ELF-1 (cell line): ENCODE results near the gene TMEM132C.
A peak's percentile ranks its signal among the peaks of the same experiment; 100 is the strongest.

ENCODE experiments used
- DNase-seq: peaks from one replicate; pipeline ENCODE4 v3.0.0-alpha.2; 2016; ENCODE audit warnings: low read depth, low spot score

Gene TMEM132C

DNA sequence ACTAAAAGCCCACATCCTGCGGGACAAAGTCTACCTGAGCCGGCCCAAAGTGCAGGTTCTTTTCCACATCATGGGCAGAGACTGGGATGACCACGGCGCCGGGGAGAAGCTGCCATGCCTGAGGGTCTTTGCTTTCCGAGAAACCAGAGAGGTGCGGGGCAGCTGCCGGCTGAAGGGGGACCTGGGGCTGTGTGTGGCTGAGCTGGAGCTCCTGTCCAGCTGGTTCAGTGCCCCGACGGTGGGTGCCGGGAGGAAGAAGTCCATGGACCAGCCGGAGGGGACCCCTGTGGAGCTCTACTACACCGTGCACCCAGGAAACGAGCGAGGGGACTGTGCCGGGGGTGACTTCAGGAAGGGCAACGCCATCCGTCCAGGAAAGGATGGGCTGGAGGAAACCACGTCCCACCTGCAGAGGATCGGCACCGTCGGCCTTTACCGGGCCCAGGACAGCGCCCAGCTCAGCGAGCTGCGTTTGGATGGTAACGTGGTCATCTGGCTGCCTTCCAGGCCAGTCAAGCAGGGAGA, 148.1 kb downstream of the TMEM132C start:
- DNase-seq = no peak

DNA sequence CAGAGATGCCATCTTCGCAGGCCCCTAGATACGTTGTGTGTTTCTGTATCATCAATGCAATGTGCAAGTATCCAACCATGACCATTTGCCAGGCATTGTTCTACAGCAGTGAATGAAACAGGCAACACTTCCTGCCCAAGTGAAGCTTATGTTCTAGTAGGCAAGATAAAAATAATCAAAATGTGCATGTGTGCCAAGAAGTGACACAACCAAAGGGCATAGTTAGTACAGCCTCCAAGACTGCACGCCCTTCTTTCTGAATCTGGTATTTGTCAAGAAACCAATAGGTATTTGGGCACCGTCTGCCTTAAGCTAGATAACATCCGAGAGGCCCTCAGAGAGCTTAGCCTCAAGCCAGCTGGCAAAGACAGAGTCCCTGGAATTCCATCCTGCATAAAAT, 152.0 kb downstream of the TMEM132C start:
- DNase-seq = no peak

DNA sequence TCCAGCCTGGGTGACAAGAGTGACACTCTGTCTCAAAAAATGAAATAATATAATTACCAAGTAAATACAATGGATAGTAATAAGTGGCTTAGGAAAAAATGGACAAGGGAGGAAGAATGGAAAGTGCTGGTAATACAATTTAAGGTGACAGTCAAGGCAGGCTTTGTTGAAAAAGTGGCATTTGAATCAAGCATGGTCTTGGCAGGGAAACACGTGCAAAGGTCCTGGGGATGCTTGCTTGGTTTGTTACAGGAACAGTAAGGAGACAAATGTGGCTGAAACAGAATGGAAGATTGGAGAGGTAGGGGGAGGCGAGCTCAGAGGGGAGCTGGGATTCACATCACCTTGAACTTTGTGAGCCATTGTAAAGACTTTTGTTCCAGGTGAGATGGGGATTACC, 153.2 kb downstream of the TMEM132C start:
- DNase-seq = no peak

DNA sequence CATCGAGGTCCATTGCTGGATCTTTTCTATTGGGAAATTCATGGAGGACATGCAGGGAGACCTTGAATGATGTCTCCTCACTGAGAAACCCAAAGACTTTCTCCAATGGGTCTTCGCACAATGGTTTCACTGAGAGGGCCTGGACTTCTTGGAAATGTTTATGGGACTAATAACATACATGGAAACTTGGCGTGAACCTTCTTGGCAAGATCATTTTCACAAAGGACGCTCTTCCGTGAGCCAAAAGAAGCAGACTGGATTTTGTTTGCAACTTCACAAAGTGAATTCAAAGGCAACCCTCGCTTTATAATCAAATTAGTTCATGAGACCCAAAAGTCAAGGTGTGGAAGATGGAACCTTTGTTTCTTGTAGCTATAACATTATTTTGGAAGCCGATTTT, 154.4 kb downstream of the TMEM132C start:
- no peak for DNase-seq

DNA sequence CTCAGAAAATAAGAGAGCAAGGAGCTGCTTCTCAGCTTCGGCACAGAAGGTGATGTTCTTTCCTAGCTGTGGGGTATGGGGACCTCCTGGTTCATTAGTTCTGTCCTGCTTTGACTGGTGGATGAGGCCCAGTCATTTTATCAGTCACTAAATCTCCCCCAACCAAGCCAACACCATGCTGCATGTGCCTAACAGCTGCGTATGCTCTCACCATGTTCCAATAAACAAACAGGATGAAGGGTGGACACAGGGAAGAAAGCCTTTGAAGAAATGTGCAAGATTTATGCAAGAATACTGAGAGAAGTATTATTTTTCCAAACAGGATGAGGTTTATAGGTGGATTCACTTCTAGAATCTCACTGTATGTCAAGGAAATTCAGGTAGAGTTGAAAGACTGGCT, 156.2 kb downstream of the TMEM132C start:
- DNase-seq = no peak

DNA sequence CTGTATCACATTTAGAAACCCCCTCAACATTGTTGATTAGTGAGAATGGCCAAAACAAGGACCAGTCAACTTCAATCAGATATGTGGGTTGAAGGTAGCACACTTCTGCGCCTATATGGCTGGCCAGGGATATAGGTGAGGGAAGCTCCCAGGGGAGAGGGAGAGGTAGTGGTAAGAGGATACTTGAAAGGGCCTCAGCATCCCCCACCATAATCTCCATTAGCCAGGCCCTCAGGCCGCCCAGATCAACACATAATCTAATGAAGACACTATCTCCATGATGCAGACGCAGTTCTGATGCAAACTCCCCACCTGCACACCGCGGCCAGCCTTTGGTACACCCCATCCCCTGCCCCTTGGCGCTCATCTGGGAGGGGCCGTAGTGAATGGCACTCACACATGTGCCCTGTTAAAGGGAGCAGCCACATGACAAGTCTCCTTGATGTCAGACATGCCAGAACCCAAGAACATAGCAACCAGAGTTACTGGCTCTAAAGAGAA, 158.0 kb downstream of the TMEM132C start:
- no peak for DNase-seq

DNA sequence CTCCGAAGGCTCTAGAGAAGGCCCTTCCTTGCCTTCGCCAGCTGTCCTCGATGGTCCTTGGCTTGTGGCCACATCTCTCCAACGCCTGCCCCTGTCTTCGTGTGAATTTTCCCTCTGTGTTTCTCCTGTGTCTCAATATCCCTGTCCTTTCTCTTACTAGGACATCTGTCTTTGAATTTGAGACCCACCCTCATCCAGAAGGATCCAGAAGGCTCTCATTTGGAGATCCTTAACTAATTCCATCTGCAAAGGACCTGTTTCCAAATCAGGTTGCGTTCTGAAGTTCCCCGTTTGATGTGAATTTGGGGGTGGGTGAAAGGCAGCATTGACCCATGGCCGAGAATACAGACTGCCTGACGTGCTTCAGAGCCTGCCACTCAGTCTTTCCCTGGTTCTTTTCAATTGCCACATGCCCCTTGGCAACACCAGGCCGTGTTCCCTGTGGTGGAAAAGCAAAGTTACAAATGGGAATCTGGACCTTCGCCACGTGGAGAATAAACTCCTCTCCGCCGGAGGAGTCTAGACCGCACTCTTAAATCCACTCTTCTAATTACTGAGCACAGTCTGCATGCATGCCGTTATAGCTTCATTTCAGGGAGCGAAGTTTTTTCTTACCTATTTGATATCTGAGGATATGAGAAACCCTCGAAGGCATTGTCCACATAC, 158.8 kb downstream of the TMEM132C start:
- DNase-seq = no peak

DNA sequence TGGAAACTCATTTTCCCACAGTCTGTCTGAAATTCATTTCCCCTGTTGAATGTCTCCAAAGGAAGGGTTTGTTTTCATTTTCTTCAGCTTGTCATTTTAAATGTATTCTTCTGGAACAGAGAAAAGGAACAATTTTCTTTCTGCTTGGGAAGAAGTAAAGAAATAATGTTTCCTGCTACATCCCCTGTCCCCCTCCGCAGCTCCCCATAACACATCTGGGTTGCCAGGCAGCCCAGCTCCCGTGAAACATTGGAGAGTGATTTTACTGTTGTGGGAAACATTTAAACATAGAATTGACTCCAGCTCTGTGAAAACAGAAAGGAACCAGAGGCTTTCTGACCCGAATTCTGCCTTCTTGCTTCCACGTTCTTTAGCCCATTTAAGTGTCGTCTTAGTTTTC, 159.5 kb downstream of the TMEM132C start:
- no peak for DNase-seq

DNA sequence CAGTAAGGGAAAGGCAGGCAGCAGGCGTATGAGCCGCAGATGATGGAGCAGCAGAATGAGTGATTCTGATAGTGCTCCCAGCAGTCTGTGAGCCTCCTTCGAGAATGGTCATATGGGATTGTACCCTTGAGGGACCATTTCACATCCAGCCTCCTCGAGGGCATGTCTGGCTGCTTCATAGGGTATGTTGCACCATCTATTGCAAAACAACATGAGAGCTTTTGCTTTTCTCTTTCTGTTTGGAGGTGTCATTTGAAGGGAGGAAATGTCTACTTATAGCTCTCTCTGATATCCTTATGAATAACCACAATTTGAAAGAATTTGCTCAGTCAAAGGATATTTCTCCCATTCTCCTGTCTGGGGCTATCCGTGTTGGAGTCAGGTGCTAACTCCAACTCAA, 172.8 kb downstream of the TMEM132C start:
- DNase-seq = no peak

DNA sequence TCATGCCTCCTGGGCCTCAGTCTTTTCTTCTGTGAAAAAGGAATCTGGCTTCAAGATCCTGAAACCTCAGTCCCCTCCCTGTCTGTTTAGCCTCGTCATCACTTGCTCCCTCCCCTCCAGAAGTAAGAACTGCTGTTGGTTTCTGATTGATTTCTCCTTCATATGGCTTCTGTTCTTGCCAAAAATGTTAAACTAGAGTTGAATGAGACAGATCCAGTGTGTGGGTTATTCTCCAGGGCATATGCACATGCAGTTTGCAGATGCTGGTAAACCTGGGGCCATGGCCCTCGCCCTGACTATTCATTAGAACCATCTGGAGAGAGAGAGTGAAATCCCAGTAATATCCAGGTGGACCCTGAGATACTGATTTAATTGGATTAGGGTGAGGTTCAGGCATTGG, 175.1 kb downstream of the TMEM132C start:
- DNase-seq = no peak

DNA sequence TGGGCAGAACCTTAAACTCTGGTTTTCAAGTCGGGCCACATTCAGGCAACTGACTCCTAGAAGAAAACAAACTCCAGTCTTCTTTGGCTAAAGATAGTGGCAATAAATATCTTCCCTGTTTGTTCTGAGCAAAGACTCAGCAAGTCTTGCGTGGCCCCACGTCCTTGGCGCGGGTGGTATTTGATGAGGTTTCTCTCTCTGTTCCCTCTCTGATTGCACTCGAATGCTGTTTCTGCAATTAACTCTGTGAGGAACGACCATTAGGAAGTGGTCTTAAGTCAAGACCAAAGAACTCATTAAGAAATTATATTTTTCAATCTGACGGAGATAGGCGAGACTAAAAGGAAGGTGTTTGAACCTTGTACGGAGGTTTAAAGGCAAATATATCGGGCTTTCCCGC, 177.6 kb downstream of the TMEM132C start:
- no peak for DNase-seq

DNA sequence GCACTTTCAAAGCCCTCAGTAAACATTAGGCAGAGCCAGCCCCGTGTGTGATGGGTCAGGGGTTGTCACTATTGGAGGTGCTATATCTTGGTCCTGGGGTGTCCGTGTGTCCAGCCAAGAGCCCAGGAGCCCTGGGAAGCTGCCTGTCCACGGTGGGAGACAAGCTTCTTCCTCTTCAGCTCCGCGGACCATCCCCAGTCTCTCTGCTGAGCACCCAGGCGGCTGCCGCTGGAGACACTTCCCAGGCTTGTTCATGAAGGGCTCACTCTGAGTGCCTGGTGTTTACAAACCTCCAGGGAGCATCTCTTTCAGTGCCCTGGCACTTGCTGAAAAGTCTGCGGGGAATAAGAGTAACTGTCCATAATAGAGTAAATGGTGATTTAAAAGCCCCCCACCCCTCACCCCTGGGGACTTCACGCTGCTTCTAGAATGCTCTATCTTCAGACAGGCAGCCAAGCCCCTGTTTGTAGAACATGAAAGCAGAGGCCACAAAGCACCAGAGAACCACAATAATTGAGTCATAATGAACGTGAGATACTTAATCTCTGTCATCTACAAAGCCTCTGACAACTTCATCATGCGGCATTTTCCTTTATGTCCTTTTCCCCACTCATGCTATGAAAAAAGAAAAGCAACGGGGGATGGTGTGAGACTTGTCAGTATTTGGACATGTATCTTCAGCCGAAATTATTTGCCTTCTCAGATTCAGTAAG, 178.6 kb downstream of the TMEM132C start:
- no peak for DNase-seq

DNA sequence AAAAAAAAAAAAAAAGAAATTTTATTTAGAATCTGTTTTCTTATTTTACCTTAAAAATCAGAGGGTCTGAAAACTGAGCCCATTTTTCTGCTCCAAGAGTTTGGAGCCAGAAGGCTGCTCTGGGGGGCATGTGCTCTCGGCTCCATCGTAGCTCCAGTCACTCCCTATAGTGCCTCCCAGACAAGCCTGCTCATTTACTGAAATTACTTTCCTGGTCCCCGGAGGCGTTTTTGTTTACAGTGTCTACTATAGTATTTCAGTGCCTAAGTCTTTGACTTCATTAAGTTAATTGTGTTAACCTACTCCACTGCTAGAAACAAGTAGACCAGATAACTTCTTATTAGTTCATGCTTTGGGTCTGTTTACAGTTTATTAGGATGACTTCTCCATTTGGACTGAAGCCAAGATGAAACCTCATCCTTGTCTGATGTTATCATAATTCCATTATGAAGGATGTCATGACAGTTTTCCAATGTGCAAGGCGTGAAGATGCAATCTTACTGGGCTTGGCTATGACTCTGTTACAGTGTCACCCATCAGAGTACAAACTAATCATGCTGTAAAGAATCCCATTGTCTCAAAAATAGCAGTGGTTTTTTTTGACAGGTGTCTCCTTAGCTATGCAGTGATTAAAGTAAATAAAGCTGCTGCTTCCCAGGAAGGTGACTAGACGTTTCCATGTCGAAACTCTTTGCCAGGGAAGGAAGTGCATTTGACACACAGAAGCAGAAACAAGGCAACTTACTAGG, 182.3 kb downstream of the TMEM132C start:
- DNase-seq = no peak

DNA sequence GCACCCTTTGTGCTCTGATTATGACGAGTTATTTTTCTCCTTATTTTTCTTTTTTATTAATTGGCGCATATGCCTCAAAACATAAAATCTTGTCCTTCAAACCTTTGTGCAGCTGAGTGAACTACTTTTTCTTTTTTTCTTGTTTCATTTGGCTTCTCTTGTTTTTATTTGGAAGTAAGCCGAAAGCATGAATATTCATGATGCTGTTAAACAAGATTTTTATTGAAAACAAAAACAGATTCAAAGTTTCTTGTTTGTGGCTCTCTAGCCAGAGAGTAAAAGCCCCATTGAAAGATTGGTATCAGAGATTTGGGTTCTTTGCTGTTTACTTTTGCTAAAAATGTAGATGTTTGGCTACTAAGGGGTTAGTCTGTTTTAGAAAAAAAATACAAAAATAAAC, 183.8 kb downstream of the TMEM132C start:
- no peak for DNase-seq

DNA sequence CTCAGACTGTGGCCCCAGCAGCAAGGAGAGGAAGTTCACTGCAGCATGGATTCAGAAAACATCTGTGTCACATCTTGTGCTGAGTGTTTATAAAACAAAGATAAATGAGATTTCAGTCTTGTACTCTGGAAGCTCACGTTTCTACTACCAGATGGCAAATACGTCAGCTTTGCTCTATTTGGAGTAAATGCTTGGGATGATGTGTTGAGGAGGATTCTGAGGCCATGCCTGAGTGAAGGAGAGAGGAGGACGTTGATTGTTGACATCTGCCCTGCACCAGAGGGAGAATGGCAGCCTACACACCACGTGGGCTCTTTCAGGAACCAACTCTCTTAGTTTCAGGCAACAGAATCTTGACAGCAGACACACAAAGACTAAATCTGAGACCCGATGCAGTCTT, 188.9 kb downstream of the TMEM132C start:
- no peak for DNase-seq

DNA sequence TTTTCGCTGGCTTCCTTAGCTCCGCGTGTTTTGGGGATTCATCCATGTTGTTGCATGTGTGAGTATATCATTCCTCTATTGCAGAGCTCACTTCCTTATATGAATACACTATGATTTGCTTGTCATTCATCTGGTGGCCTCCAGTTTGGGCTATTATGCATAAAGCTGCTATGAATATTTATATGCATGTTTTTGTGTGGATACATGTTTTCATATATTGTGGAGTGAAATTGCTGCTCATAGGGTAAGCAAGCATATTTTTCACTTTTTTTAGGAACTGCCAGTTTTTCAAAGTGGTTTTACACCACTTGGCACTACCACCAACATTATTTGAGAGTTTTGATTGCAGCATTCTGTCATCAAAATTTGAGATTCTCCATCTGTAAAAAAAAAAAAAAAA, 190.0 kb downstream of the TMEM132C start:
- DNase-seq = no peak

DNA sequence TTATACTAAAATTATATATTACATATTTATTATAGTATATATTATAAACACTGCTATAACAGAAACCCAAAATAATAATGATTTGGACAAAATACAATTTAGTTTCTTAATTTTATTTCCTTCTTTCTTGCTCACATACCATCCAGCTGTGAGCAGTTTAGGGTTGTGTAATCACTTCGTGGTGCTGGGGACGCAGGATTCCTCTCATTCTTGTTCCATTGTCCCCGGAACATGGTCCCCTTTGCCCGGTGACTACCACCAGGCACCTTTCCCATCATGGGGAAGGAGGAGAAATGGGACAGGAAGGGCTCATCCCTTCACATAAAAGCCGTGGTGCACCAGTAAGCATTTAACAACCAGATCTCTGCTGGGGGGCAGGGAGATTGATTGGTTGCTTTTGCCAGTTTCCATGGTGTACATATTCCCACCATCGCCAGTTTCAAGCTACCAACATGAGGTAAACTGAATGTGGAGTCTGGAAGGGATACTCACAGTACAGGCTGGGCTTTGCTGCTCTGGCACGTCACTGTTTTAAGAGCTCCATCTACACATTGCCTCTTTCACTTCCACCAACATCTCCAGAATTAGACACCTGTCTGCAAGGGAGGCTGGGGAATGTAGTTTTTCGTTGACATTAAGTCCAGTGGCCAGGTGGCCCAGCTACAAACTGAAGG, 191.5 kb downstream of the TMEM132C start:
- DNase-seq = peak; percentile 13

DNA sequence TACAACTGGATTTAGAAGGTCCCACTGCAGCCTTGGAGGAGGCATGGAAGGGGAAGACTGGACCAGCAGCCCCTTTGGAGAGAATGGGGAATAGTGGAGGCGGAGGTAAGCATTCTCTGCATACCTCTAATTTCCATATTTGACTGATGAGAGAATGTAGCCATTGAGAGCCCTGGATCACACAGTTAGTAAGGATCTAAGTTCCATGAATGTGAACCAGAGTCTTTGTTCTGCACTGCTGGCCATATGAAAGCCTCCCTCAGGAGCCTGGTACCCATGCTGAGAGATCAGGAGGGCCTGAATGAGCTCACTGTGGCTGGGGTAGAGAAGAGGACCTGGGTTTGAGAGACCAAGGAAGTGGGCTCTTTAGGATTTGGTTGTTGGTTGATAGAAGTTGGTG, 192.1 kb downstream of the TMEM132C start:
- peak; percentile 20 for DNase-seq

DNA sequence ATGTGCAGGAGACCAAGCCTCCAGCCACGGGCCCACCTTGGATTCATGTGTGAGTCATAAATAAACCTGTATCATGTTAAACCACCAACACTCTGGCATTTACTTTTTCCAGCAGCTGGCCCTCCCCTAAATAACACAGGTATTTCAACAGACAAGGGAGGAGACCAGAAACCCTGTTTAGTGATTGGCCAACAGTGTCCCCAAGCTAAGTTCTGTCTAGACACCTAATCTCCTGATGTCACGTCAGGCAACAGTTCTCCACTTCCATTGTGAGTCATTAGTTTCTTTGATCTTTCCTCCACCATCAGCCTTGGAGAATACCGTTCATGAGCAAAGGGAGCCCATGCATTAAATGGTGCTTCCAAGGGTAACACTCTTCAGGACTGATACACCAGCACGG, 196.9 kb downstream of the TMEM132C start:
- no peak for DNase-seq

DNA sequence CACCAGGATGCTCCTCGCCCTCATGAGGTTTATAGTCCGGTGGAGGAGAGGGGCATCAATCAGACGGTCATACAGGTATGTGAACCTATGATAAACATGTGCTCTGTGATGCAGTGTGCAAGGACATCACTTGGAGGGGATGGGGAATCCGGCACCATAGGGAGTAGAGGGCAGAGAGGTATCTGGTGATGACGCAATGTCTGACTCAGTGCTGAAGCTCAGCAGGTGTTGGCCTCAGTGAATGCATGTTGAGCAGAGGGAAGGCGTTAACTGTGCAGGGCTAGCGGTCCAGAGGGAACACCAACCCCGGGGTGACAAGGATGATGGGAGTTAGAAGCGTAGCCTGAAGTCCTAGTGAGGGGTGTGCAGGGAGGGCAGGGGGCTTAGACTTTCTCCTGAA, 200.9 kb downstream of the TMEM132C start:
- no peak for DNase-seq

DNA sequence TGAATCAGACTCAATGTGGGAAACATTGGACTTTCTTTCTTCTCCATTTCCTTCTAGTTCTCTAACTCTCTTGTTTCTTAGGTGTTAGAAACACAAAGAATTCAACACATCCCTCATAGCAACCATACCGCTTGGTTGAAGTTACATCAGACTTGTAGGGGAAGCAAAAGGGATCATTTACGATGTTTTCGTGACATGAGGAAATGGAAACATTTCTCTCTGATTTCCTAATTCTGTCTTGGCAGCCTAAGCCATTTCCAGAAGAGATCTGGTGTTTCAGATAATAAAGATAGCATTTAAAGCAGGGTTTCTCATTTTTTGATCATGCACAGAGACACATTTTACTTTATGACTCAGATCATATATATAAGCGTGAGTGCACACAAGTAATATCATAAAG, 202.0 kb downstream of the TMEM132C start:
- DNase-seq = no peak

DNA sequence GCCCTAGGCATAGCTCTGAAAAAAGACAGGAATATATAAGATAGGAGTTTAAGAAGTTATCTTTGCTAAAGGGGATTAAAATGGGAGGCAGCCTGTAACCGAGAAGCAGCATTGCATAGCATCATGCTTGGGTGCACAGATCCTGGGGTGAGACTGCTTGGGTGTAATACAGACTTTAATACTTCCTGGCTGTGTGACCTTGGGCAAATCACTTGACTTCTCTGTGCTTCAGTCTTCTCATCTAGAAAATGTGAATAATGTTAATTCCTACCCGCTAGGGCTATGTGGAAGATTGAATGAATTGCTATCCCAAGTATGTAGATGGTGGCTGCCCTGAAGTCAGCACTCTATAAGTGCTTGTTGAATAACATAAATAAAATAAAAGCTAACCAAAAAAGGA, 204.5 kb downstream of the TMEM132C start:
- DNase-seq = no peak
